Suprapubic skin (tissue), 3 donors: Measurements from ENCODE around the gene MAP2K6.

Source experiments
- EP300 ChIP-seq: sonication (generic); formaldehyde crosslinking; IDR thresholded peaks from one replicate; pipeline ENCODE4 v1.6.1; 2017; ENCODE audit warnings: antibody characterized with exemption
- POLR2A ChIP-seq, 2 donors: fragments of 450-650 bp; IDR thresholded peaks; one replicate each; pipeline ENCODE4 v1.6.1; 2017; ENCODE audit warnings: antibody characterized with exemption in 2 of 2, mild to moderate bottlenecking in 2 of 2, moderate library complexity in 2 of 2
- TF ChIP-seq, protein P1 (sequence below), 2 donors: fragments of 200-600 bp in 1 of 2; fragments of 450-650 bp in 1 of 2; sonication (generic) in 1 of 2; IDR thresholded peaks; one replicate each; pipeline ENCODE4 v1.5.1; 2016 to 2019; ENCODE audit warnings: antibody characterized with exemption in 2 of 2, mild to moderate bottlenecking in 1 of 2, moderate library complexity in 1 of 2

DNA sequence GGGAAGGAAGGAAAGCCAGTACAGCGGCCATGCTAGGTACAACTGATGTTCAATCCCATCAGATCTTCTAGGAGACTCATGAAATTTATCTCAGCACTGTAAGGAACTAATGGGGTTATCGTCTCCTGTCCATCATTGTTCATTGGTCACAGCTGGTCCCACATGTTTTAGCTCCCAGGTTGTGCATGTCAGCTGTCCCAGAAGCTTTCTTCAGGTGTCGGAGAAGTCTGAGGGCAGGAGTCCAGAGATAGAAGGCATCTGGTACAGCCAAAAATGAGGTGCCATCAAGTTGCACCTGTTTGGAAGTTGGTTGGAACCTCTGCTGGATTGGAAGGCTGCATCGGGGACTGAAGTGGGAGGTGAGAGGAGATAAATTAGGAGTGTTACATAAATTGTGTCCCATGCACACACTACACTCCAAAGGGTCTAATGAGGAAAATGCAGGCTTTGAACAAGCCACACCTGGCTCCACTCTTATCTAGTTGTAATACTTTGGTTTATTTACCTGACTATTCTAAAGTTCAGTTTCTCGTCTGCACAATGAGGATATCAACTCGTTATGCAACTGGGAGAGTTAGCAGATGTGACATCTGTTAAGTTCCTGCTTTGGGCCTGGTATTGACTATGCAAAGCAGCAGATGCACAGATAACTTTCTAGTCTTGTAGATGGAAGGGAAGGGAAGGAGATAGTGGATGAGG lies 62.9 kb downstream of the MAP2K6 start:
- TF ChIP-seq, protein P1, sequence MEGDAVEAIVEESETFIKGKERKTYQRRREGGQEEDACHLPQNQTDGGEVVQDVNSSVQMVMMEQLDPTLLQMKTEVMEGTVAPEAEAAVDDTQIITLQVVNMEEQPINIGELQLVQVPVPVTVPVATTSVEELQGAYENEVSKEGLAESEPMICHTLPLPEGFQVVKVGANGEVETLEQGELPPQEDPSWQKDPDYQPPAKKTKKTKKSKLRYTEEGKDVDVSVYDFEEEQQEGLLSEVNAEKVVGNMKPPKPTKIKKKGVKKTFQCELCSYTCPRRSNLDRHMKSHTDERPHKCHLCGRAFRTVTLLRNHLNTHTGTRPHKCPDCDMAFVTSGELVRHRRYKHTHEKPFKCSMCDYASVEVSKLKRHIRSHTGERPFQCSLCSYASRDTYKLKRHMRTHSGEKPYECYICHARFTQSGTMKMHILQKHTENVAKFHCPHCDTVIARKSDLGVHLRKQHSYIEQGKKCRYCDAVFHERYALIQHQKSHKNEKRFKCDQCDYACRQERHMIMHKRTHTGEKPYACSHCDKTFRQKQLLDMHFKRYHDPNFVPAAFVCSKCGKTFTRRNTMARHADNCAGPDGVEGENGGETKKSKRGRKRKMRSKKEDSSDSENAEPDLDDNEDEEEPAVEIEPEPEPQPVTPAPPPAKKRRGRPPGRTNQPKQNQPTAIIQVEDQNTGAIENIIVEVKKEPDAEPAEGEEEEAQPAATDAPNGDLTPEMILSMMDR (IDR thresholded peaks at IDR 0.05), result no peak
- TF ChIP-seq POLR2A (IDR thresholded peaks at IDR 0.05), result no peak
- no peak for TF ChIP-seq EP300
